Body of pancreas (tissue), 4 donors: ENCODE data around the gene PEMT.

Source experiments
- CTCF ChIP-seq, 7 experiments: fragments of 450-650 bp in 4 of 7; fragments of 200-600 bp in 3 of 7; sonication (generic) in 3 of 7; IDR thresholded peaks; one replicate each; pipeline ENCODE4 v1.5.1; 2016 to 2019; ENCODE audit warnings: antibody characterized with exemption in 7 of 7
- POLR2A ChIP-seq, 3 donors: fragments of 450-650 bp; IDR thresholded peaks; one replicate each; pipeline ENCODE4 v1.6.1; 2016; ENCODE audit warnings: antibody characterized with exemption in 3 of 3, mild to moderate bottlenecking in 2 of 3

GRCh38 chr17:17587614-17588337 lies 3.7 kb downstream of the PEMT start:
- TF ChIP-seq CTCF (IDR thresholded peaks at IDR 0.05) (no peak), POLR2A (IDR thresholded peaks at IDR 0.05) (no peak)
